ENCODE data around the gene GLB1L3.
"Not testable (repeated sequence)": the region's sequence is repeated elsewhere in the genome, so short reads cannot be mapped to it uniquely, and the experiment has no call there.

Gene GLB1L3

DNA sequence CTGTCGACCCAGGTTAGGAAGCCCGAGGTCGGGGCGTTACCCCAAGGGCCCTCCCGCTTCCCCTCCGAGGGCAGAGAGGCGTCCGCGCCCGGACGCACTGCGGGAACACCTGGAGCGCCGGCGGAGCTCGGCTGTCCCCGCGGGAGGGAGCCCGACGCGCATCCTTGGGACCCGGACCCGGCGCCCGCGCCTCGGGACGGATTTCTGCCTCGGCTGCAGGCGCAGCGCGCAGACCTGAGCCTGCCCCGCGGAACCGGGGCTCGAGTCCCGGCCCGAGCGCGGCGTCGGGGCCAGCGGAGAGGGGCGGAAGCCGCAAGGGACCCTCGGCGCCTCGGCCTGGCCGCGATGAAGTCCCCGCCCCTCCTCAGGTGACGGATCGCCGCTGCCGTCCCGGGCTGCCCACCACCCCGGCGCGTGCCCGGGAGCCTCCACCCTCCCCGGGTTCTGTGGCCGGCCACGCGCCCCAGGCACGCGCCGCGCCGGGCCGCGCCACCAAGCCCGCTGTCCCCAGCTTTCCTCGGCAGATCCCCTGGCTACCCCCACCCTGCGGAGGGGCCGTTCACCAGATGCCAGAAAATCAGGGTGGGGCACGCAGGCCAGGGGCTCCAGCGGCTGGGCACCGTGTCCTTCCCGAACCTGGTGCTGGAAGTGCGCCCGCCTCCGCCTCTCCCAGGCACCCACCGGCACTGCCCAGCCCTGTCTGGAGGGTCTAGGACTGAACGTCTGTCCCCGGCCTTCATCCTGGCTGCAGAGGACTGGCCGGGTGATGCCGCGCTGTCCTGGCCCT, 410 bp downstream of the GLB1L3 start:
- no peak for DNase-seq

- no peak for DNase-seq
Measured at GRCh38 chr11:134277183-134278001, 1.2 kb downstream of the GLB1L3 start.

DNA sequence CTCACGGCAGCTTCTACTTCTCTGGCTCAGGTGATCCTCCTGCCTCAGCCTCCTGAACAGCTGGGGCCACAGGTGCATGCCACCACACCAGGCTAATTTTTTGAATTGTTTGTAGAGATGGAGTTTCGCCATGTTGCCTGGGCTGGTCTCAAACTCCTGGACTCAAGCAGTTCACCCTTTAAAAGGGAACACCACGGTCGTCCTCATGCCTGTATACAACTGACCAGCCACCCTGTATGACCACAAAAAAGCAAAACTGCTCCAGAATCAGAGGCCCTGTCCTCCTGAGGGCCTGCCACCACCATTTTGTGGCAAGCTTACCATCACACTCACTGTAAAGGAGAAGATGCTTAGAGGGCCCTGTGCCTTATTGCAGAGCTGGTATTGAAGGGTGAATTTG, 2.2 kb downstream of the GLB1L3 start:
- no peak for DNase-seq

DNA sequence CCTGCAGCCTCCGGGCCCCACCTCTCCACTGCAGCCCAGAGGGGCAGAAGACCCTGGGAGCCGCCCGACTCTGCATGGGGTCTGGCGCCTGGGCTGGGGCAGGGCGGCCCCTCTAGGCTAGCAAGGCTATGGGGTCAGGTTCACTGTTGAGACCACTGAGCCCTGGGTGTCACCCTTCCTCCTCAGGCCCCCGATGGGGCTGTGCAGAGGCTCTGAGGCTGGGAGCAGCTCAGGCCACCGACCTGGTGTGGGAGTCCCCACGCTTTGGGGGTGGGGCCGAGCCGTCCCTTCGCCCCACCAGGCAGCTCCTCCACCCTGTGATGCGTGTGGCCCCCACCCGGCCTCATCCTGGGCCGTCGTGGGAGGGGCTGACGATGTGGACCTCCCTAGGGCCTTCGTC, 5.5 kb downstream of the GLB1L3 start:
- DNase-seq, result not testable (repeated sequence)

DNA sequence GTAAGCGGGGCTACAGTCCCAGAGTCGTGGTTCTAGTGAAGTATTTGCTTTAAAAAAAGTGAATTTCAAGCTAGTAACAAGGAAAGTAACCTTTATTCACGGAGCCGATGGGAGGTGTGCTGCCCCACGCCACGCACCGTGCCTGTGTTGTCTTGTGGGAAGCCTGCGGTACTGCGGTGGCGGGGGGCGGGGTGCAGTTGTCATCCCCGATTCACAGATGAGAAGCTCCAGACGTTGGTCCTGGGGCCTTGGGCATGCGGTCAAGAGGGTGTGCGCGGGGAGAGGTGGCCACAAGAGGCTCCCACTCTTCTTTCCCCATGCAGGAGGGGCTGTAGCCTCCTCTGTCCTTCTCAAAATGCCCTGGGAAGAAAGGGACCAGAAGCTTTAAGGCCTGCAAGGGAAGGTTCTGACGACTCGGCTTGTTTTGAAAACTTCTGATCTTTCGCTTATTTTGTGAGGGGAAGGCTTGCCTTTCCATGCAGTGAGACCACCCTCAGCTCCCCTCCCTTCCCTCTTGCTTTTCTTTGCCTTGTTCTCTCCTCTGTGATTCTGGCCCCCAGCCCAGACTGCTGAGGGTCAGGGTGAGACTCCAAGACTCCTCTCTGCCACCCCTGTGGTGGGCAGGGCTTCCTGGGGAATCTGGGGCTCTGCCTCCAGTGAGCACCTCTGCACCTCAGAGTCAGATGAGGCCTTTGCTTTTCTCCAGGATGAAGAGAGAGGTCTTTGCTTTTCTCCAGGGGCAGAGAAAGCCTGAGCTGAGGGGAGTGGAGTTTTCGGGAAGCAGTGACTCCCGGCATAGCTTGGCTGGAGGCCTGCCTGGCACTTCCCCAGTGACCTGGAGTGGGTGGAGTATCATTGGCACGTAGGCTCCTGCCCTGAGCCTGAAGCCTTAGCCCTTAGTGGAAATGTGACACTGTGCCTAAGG, 6.2 kb downstream of the GLB1L3 start:
- DNase-seq, result no peak

DNA sequence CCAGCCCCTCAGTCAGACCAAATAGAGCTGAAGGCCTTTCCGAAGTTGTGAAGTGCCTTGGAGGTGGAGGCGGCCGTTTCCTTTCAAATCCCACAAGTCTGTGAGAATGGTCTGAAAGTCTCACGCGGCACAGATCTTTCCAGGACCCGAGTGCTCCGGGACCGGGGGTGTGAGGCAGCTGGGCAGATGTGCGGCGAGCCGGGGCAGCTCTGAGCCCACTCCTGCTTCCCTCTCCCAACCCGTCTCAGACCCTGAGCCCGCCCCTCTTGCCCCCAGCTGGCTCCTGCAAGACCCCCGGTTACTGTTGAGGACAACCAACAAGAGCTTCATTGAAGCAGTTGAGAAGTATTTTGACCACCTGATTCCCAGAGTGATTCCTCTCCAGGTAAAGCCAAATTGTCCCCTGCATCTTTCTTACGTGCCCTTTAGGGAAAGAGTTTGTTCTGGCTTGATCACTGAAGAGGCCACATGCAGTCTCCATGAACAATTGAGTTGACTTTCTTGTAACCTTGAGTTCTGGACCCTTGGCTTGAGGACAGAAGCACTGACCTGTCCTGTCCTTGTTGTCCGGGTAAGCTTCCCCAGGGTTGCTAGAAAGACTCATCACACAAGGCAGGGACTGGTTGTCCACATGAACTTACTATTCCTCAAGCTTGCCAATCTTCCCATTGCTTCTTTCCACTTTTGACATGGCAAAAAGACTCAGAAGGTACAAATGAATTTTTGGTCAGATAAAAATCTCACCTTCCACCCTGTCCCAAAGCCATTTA, 7.5 kb downstream of the GLB1L3 start:
- DNase-seq, result no peak

- DNase-seq, result not testable (repeated sequence)
Measured at GRCh38 chr11:134284349-134284748, 8.2 kb downstream of the GLB1L3 start.

DNA sequence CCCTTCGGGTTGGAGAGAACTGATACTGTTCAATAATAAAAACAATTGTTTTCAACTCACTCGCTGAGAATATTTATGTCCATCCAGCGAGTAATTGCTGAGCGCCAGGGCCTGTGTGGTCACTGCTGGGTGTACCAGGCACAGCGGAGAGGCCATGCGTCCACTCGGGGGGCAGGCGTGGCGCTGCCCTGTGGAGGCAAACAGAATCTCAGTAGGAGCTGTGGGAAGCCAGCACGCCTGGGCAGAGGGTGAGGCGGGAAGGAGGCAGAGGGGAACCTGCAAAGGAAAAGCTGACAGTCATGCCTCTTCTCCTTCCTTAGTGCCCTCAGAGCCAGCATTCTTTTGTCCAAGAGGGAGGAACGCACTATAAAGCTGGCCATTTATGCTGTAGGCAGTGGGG, 11.4 kb downstream of the GLB1L3 start:
- DNase-seq, result no peak

GRCh38 chr11:134288486-134288885, 12.3 kb downstream of the GLB1L3 start:
- no peak for DNase-seq

DNA sequence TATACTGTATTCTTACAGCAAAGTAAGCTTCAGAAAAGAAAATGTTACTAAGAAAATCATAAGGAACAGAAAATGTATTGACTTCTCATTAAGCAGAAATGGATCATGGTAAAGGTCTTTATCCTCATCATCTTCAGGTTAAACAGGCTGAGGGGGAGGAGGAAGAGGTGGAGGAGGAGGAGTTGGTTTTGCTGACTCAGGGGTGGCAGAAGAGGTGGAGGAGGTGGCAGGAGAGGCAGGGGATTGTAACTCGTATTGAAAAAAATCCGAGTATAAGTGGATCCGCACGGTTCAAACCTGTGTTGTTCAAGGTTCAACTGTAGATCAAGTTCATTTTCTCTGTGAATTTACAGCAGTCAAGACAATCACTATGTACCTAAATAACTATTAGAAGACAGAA, 13.0 kb downstream of the GLB1L3 start:
- no peak for DNase-seq

DNA sequence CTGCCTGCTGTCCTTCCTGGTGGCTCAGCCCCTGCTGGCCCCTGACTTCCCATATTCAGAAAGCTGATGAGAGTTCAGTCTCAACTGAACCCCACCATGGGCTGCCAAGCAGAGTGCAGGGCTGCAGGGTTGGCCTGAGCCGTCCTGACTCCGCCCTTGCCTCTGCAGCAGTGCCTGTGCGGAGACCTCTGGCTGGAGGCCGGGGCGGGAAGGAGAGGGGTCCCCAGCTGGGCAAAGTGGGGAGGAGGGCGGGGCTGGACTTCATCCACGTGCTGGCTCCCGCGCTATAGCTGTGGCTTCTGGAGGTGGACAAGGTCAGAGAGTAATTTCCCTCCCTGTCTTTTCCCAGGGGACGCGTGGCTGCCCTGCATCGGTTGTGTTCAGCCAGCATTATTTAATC, 13.6 kb downstream of the GLB1L3 start:
- DNase-seq, result no peak

DNA sequence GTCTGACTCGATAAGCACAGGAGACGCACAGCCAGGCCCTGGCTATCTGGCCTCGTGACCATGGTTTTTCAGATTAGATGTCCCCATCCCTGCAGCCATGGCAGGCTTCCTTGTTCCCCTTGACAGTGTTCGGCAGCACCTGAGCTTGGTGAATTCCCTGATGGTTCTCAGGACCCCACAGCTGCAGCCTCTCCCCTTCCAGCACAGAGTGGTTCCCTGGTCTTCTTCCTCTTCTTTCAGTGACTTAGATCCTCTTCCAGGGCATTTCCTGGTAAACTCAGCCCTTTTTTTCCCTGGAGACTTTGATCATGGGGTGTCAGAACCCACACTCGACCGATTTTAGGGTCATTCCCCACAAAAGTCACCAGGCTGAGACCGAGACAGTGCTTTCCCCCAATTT, 14.5 kb downstream of the GLB1L3 start:
- no peak for DNase-seq

- DNase-seq, result no peak
Measured at GRCh38 chr11:134291196-134291595, 15.0 kb downstream of the GLB1L3 start.

DNA sequence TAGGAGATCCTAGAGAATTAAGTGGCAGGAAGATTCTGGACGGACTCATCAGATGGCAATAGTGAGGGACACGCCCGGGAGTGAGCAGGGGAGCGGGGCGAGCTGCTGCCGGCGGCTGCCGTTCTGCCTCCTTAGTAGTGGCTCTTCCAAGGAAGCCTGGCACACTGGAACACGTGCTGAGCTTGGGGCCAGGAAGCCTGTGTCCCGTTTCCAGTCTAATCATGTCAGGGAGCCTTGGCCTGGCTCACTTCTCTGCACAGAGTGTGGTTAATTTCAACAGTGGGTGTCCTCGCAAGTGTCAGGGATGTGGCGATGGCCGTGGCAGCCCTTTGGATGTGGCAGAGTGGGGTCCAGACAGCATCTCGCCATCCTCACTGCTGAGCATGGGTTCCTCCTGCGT, 16.5 kb downstream of the GLB1L3 start:
- no peak for DNase-seq

- no peak for DNase-seq
Measured at GRCh38 chr11:134293119-134294113, 17.2 kb downstream of the GLB1L3 start.

DNA sequence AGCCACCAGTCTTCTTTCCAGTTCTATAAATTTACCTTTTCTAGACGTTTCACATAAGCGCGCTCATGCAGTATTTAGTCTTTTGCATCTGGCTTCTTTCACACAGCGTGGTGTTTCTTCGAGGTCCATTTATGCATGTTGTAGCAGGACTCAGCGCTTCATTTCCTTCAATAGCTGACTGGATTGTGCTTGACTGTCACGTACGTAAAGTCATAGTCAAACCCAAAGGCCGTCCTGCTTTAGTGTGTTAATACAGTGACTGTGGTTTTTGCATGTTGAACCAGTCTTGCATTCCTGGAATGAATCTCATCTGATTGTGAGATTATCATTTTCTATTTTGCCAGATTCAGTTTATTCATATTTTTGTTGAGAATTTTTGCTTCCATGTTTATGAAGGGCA, 18.5 kb downstream of the GLB1L3 start:
- no peak for DNase-seq

DNA sequence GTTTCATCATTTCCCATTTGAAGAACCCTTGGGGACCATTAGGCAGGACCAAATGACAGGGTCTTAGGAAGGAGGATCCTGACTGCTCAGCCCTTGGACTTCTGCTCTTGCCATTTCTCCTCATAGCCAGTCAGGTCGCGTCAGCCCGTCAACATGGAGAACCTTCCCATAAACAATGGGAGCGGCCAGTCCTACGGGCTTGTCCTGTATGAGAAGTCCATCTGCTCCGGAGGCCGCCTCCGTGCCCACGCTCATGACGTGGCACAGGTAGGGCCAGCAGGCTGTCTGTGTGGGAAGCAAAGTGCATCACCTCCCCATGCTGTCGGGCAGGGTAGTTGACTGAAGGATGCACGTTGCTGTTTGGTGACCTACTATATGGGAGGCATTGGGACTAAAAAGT, 36.0 kb downstream of the GLB1L3 start:
- no peak for DNase-seq

DNA sequence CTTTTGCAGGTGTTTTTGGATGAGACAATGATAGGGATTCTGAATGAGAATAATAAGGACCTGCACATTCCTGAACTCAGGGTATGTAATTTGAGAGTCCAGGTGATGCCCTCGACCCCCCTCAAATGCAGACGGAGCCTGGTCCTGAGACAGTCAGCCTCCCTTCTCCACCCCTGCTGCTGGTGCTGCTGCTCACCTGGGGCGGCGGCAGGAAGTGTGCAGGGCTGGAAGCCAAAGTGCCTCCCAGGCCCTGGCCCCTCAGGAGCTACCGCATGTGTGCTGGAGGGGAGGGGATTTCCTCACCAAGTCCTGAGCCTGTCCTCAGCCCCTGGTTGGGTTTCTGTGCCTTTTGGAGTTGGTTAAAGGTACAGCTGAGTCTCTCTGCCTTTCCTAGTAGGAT, 36.6 kb downstream of the GLB1L3 start:
- DNase-seq, result no peak

- DNase-seq, result no peak
Measured at GRCh38 chr11:134313379-134313778, 37.2 kb downstream of the GLB1L3 start.

DNA sequence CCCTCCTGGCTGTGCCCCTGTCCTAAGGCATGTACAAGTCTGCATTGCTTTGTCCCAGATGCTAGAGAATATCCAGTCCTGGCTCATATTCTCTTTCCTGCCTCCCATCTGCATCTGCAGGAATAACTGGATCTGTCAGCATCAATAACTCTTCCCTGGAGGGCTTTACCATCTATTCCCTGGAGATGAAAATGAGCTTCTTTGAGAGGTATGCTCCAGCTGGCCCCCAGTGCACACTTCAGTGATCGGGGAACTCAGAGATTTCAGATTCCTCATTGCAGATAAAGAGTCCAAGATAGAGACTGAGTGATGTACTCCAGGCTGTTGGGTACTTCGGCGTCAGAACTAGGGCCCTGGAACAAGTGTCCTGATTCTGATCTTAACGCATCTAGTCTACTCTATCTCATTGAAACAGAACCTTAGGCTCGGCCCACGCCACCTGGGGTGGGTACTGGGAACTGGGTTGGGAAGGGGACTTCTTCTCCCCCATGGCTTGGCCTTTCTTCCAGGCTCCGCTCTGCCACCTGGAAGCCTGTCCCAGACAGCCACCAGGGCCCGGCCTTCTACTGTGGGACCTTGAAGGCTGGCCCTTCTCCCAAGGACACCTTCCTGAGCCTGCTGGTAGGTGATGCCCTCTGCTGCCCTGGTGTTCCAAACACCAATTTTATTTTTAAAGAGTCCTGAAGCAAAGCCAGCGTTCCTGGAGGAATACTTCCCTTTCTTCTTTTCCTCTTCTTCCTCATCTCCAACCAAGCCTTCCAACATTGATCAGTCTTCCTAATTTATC, 37.8 kb downstream of the GLB1L3 start:
- no peak for DNase-seq
